SK-N-SH treated with all-trans-retinoic acid at 6 μM for 48 hours (cell line): ENCODE measurements around the gene RADIL.

Experiments used
- ATAC-seq: fragments of 200-7000 bp; cut with Tn5 transposase; 3 replicates; pipeline ENCODE4 v1.9.1; 2020; ENCODE audit warnings: mild to moderate bottlenecking, moderate library complexity
- ARNTL ChIP-seq: fragments of 450-650 bp; formaldehyde crosslinking; IDR thresholded peaks from 2 replicates; pipeline ENCODE4 v1.5.0; 2020; ENCODE audit warnings: low read depth, mild to moderate bottlenecking, moderate library complexity, borderline replicate concordance
- BACH2 ChIP-seq: fragments of 250-450 bp; sonication (Bioruptor Pico); IDR thresholded peaks from 2 replicates; pipeline ENCODE4 v1.9.0; 2021; ENCODE audit warnings: mild to moderate bottlenecking, borderline replicate concordance
- CREB5 ChIP-seq: fragments of 250-450 bp; sonication (Bioruptor Pico); IDR thresholded peaks from 2 replicates; pipeline ENCODE4 v1.5.1; 2020; ENCODE audit warnings: low read depth, mild to moderate bottlenecking, moderate library complexity
- CSDC2 ChIP-seq: fragments of 250-450 bp; sonication (Bioruptor Pico); IDR thresholded peaks from 2 replicates; pipeline ENCODE4 v1.5.0; 2020; ENCODE audit warnings: mild to moderate bottlenecking, moderate library complexity
- CSRNP3 ChIP-seq: fragments of 250-450 bp; sonication (Bioruptor Pico); IDR thresholded peaks from 2 replicates; pipeline ENCODE4 v1.5.1; 2021; ENCODE audit warnings: mild to moderate bottlenecking, moderate library complexity
- ESRRG ChIP-seq: fragments of 250-450 bp; sonication (Bioruptor Pico); IDR thresholded peaks from 2 replicates; pipeline ENCODE4 v1.6.1; 2021; ENCODE audit warnings: mild to moderate bottlenecking
- GLIS3 ChIP-seq: fragments of 250-450 bp; sonication (Bioruptor Pico); IDR thresholded peaks from 2 replicates; pipeline ENCODE4 v1.5.0; 2020; ENCODE audit warnings: mild to moderate bottlenecking, moderate library complexity
- ISL1 ChIP-seq: fragments of 250-450 bp; sonication (Bioruptor Pico); IDR thresholded peaks from 2 replicates; pipeline ENCODE4 v2.1.2; 2022; ENCODE audit warnings: mild to moderate bottlenecking, moderate library complexity
- PPARA ChIP-seq: fragments of 250-450 bp; sonication (Bioruptor Pico); IDR thresholded peaks from 2 replicates; pipeline ENCODE4 v1.5.0; 2020; ENCODE audit warnings: mild to moderate bottlenecking, borderline replicate concordance
- RARB ChIP-seq: fragments of 250-450 bp; sonication (Bioruptor Pico); IDR thresholded peaks from 2 replicates; pipeline ENCODE4 v1.8.0; 2021; ENCODE audit warnings: mild to moderate bottlenecking, moderate library complexity
- SNAI2 ChIP-seq: fragments of 250-450 bp; sonication (Bioruptor Pico); IDR thresholded peaks from 2 replicates; pipeline ENCODE4 v1.5.0; 2020; ENCODE audit warnings: mild to moderate bottlenecking, moderate library complexity
- TCF4 ChIP-seq: fragments of 250-450 bp; sonication (Bioruptor Pico); IDR thresholded peaks from 2 replicates; pipeline ENCODE4 v1.8.0; 2021; ENCODE audit warnings: mild to moderate bottlenecking, moderate library complexity, borderline replicate concordance
- TOX ChIP-seq: fragments of 250-450 bp; sonication (Bioruptor Pico); IDR thresholded peaks from 2 replicates; pipeline ENCODE4 v1.8.0; 2021; ENCODE audit warnings: mild to moderate bottlenecking, moderate library complexity, borderline replicate concordance
- TSHZ2 ChIP-seq: fragments of 250-450 bp; sonication (Bioruptor Pico); IDR thresholded peaks from 2 replicates; pipeline ENCODE4 v1.5.0; 2020; ENCODE audit warnings: mild to moderate bottlenecking, moderate library complexity
- ZC3H10 ChIP-seq: fragments of 250-450 bp; sonication (Bioruptor Pico); IDR thresholded peaks from 2 replicates; pipeline ENCODE4 v1.5.1; 2021; ENCODE audit warnings: mild to moderate bottlenecking, moderate library complexity
- ZFP3 ChIP-seq: fragments of 250-450 bp; sonication (Bioruptor Pico); IDR thresholded peaks from 2 replicates; pipeline ENCODE4 v1.5.0; 2020; ENCODE audit warnings: mild to moderate bottlenecking, moderate library complexity
- ZNF565 ChIP-seq: fragments of 450-650 bp; formaldehyde crosslinking; conservative IDR thresholded peaks from 2 replicates; pipeline ENCODE4 v1.5.0; 2020; ENCODE audit warnings: low read depth, mild to moderate bottlenecking, moderate library complexity
- ZNF70 ChIP-seq: fragments of 450-650 bp; formaldehyde crosslinking; IDR thresholded peaks from 2 replicates; pipeline ENCODE4 v1.5.0; 2020; ENCODE audit warnings: mild to moderate bottlenecking, moderate library complexity
- ZNF8 ChIP-seq: fragments of 450-650 bp; formaldehyde crosslinking; IDR thresholded peaks from 2 replicates; pipeline ENCODE4 v1.5.0; 2020; ENCODE audit warnings: mild to moderate bottlenecking, moderate library complexity

The RADIL gene

GRCh38 chr7:4772306-4772705 is 111.2 kb downstream of the RADIL start:
- ATAC-seq, result no peak
- TF ChIP-seq RARB (CRISPR knock-in tag) (no peak), PPARA (CRISPR knock-in tag) (no peak), SNAI2 (CRISPR knock-in tag) (no peak), ARNTL (CRISPR knock-in tag) (no peak), GLIS3 (no peak), ZFP3 (no peak)
- TF ChIP-seq, all 23 proteins: peak for 0

GRCh38 chr7:4771737-4772136 is 111.8 kb downstream of the RADIL start:
- no peak for TF ChIP-seq BACH2 (CRISPR knock-in tag)
- TF ChIP-seq ZNF565 (CRISPR knock-in tag), result no peak
- TF ChIP-seq ZNF8 (CRISPR knock-in tag), result no peak
- no peak for TF ChIP-seq CSRNP3 (CRISPR knock-in tag)
- no peak for TF ChIP-seq ZC3H10 (CRISPR knock-in tag)
- no peak for TF ChIP-seq CSDC2
- TF ChIP-seq TSHZ2 (CRISPR knock-in tag), result no peak
- no peak for TF ChIP-seq ZNF70 (CRISPR knock-in tag)
- no peak for ATAC-seq

GRCh38 chr7:4770886-4771285 is 112.6 kb downstream of the RADIL start:
- ATAC-seq, result no peak
- no peak for TF ChIP-seq ZNF565 (CRISPR knock-in tag)
- TF ChIP-seq TOX (CRISPR knock-in tag), result no peak
- TF ChIP-seq CSDC2, result no peak
- no peak for TF ChIP-seq ISL1 (CRISPR knock-in tag)
- no peak for TF ChIP-seq BACH2 (CRISPR knock-in tag)
- no peak for TF ChIP-seq GLIS3
- no peak for TF ChIP-seq TSHZ2 (CRISPR knock-in tag)
- no peak for TF ChIP-seq TCF4 (CRISPR knock-in tag)
- no peak for TF ChIP-seq ARNTL (CRISPR knock-in tag)
- no peak for TF ChIP-seq CREB5 (CRISPR knock-in tag)
- TF ChIP-seq ZC3H10 (CRISPR knock-in tag), result no peak
- TF ChIP-seq ESRRG (CRISPR knock-in tag), result no peak
- TF ChIP-seq SNAI2 (CRISPR knock-in tag), result no peak
- TF ChIP-seq RARB (CRISPR knock-in tag), result no peak
- TF ChIP-seq CSRNP3 (CRISPR knock-in tag), result no peak
- TF ChIP-seq, all 23 proteins: peak for 0
